Measurements from ENCODE around the gene SPATA9. TPM values are rescaled to one million over a fixed set of nuclear protein-coding genes. Genes with fewer than 3 reads are reported as not detected.
A peak's percentile ranks its signal among the peaks of the same experiment; 100 is the strongest.

SPATA9 gene
- total RNA-seq, 6 experiments from 2014 or later, result 0.17 to 0.73 (median 0.48) TPM

GRCh38 chr5:95669985-95670384 lies 12.8 kb downstream of the SPATA9 start:
- DNase-seq, result no peak
- H3K4me1 Mint-ChIP-seq (ENCODE audit: low read depth), result peaks cover 47% of the 10 kb centered on the region
- H3K9me3 Mint-ChIP-seq, result no peaks in the 10 kb centered on the region
- H3K27ac Mint-ChIP-seq, result peak overlapping the region; percentile 51; the same call in 1 of the 2 replicates
- H3K36me3 Mint-ChIP-seq (ENCODE audit: low read depth), result no peaks in the 10 kb centered on the region
- H3K27me3 Mint-ChIP-seq (ENCODE audit: insufficient read depth), result no peaks in the 10 kb centered on the region
- H3K4me3 Mint-ChIP-seq, result peak overlapping the region; percentile 39; the same call in 1 of the 2 replicates
- no peak for TF ChIP-seq CTCF (IDR thresholded peaks at IDR 0.05)

GRCh38 chr5:95669540-95669939 lies 13.3 kb downstream of the SPATA9 start:
- Mint-ChIP-seq H3K27me3 (ENCODE audit: insufficient read depth) (no peaks in the 10 kb centered on the region), H3K36me3 (ENCODE audit: low read depth) (no peaks in the 10 kb centered on the region), H3K4me3 (peak overlapping the region; percentile 39), H3K4me1 (ENCODE audit: low read depth) (peaks cover 50% of the 10 kb centered on the region), H3K27ac (peak overlapping the region; percentile 51), H3K9me3 (no peaks in the 10 kb centered on the region)
- TF ChIP-seq CTCF (IDR thresholded peaks at IDR 0.05), result no peak
- DNase-seq, result peak; percentile 95

- Mint-ChIP-seq H3K27ac (no peak overlapping the region), H3K36me3 (ENCODE audit: low read depth) (no peaks in the 10 kb centered on the region), H3K9me3 (no peaks in the 10 kb centered on the region), H3K4me3 (no peak overlapping the region), H3K27me3 (ENCODE audit: insufficient read depth) (no peaks in the 10 kb centered on the region), H3K4me1 (ENCODE audit: low read depth) (peaks cover 57% of the 10 kb centered on the region)
- no peak for TF ChIP-seq CTCF (IDR thresholded peaks at IDR 0.05)
- no peak for DNase-seq
These were observed 14.1 kb downstream of the SPATA9 start for GRCh38 chr5:95668728-95669127.

- no peak for DNase-seq
- no peak for TF ChIP-seq CTCF (IDR thresholded peaks at IDR 0.05)
- H3K36me3 Mint-ChIP-seq (ENCODE audit: low read depth), result no peaks in the 10 kb centered on the region
- no peak overlapping the region for H3K27ac Mint-ChIP-seq
- no peaks in the 10 kb centered on the region for H3K27me3 Mint-ChIP-seq (ENCODE audit: insufficient read depth)
- H3K4me1 Mint-ChIP-seq (ENCODE audit: low read depth), result peaks cover 54% of the 10 kb centered on the region
- no peak overlapping the region for H3K4me3 Mint-ChIP-seq
- no peaks in the 10 kb centered on the region for H3K9me3 Mint-ChIP-seq
These were observed 14.6 kb downstream of the SPATA9 start for GRCh38 chr5:95668216-95668615.

GRCh38 chr5:95667678-95668077 lies 15.1 kb downstream of the SPATA9 start:
- no peak for TF ChIP-seq CTCF (IDR thresholded peaks at IDR 0.05)
- H3K27ac Mint-ChIP-seq, result no peak overlapping the region
- H3K27me3 Mint-ChIP-seq (ENCODE audit: insufficient read depth), result no peaks in the 10 kb centered on the region
- peaks cover 49% of the 10 kb centered on the region for H3K4me1 Mint-ChIP-seq (ENCODE audit: low read depth)
- H3K4me3 Mint-ChIP-seq, result no peak overlapping the region
- H3K36me3 Mint-ChIP-seq (ENCODE audit: low read depth), result no peaks in the 10 kb centered on the region
- no peaks in the 10 kb centered on the region for H3K9me3 Mint-ChIP-seq
- DNase-seq, result no peak
